Body of pancreas (tissue), 4 donors: Measurements from ENCODE around the gene TRIM42. TPM values are rescaled to one million over a fixed set of nuclear protein-coding genes. Genes with fewer than 3 reads are reported as not detected.

Source experiments
- ATAC-seq: fragments of 150-250 bp; one replicate; pipeline ENCODE4 v1.9.1; 2016
- DNase-seq, 4 donors: peaks; one replicate each; pipeline ENCODE4 v3.0.0-alpha.2; 2019
- H3K27ac ChIP-seq, 4 donors: fragments of 200-600 bp; sonication (generic); 1 replicate in 3 of 4; 2 replicates in 1 of 4; pipeline versions ENCODE4 v1.5.1 to v1.6.1; 2016 to 2019; ENCODE audit warnings: mild to moderate bottlenecking in 1 of 4, mixed read lengths in 1 of 4, moderate library complexity in 1 of 4
- H3K27me3 ChIP-seq, 2 donors: fragments of 200-600 bp; sonication (generic); one replicate each; pipeline ENCODE4 v1.6.0; 2016; ENCODE audit warnings: mild to moderate bottlenecking in 1 of 2
- H3K36me3 ChIP-seq, 2 donors: fragments of 200-600 bp; sonication (generic); replicated peaks in 1 of 2; 2 replicates each; pipeline ENCODE4 v1.5.1; 2016; ENCODE audit warnings: low read depth in 2 of 2; ENCODE audit not compliant: insufficient read depth in 1 of 2
- H3K4me1 ChIP-seq: fragments of 200-600 bp; sonication (generic); one replicate; pipeline ENCODE4 v1.6.0; 2016
- H3K4me3 ChIP-seq, 2 donors: fragments of 200-600 bp; sonication (generic); 1 replicate in 1 of 2; 2 replicates in 1 of 2; pipeline ENCODE4 v1.5.1; 2016 to 2019
- H3K9me3 ChIP-seq, 3 donors: fragments of 200-600 bp; sonication (generic); 1 replicate in 2 of 3; 2 replicates in 1 of 3; pipeline ENCODE4 v1.5.1; 2016
- CTCF ChIP-seq, 7 experiments: fragments of 450-650 bp in 4 of 7; fragments of 200-600 bp in 3 of 7; sonication (generic) in 3 of 7; IDR thresholded peaks; one replicate each; pipeline ENCODE4 v1.5.1; 2016 to 2019; ENCODE audit warnings: antibody characterized with exemption in 7 of 7
- POLR2A ChIP-seq, 3 donors: fragments of 450-650 bp; IDR thresholded peaks; one replicate each; pipeline ENCODE4 v1.6.1; 2016; ENCODE audit warnings: antibody characterized with exemption in 3 of 3, mild to moderate bottlenecking in 2 of 3
- WGBS, 2 donors: methylation state at CpG; one replicate each; pipeline ENCODE4 v1.1.5; 2017; 5-methylcytosine and 5-hydroxymethylcytosine counted together
- intact Hi-C: fragments of 100-400 bp; cut with DNase I; formaldehyde crosslinking; loops from one replicate; pipeline ENCODE4 v1.15.1; 2023
- total RNA-seq, 2 donors: library from RNA; depleted of rRNA; stranded (reverse); fragments of >200 nt; gene quantifications; one replicate each; pipeline ENCODE4 v1.1.0, GENCODE V29; 2016

TRIM42 gene
- total RNA-seq = not detected

GRCh38 chr3:140677764-140678163 is at the start of gene TRIM42:
Gene TRIM42 (plus strand): TSS chr3:140678064. CDS start chr3:140678230, 166 bp downstream.
- TF ChIP-seq CTCF (IDR thresholded peaks at IDR 0.05) (no peak), POLR2A (IDR thresholded peaks at IDR 0.05) (no peak)
- ATAC-seq (no peak), DNase-seq (no peak)
- WGBS, 2 donors = 61 to 87% methylated on average over 2 of the region's 2 CpGs
- Histone ChIP-seq H3K4me3 (no peak within 1 kb of the TSS), H3K27ac (no peak within 1 kb of the TSS), H3K36me3 (no peaks in the 10 kb centered on the region), H3K9me3 (no peaks in the 10 kb centered on the region), H3K27me3 (no peaks in the 10 kb centered on the region), H3K4me1 (no peaks in the 10 kb centered on the region)
- intact Hi-C loops = no loop called here

GRCh38 chr3:140628606-140629005 is 49.3 kb upstream of the TRIM42 start:
- no peak overlapping the region for H3K4me3 ChIP-seq
- ATAC-seq (no peak), DNase-seq (no peak)
- 40 to 62% methylated on average over 4 of the region's 4 CpGs for WGBS, 2 donors
- no peaks in the 10 kb centered on the region for H3K27me3 ChIP-seq
- no peaks in the 10 kb centered on the region for H3K9me3 ChIP-seq
- no peak overlapping the region for H3K27ac ChIP-seq
- no peaks in the 10 kb centered on the region for H3K4me1 ChIP-seq
- TF ChIP-seq CTCF (IDR thresholded peaks at IDR 0.05) = no peak
- no peak for TF ChIP-seq POLR2A (IDR thresholded peaks at IDR 0.05)
- intact Hi-C loops = no loop called here
- H3K36me3 ChIP-seq = no peaks in the 10 kb centered on the region

- Histone ChIP-seq H3K4me1 (no peaks in the 10 kb centered on the region), H3K4me3 (no peak overlapping the region), H3K9me3 (no peaks in the 10 kb centered on the region), H3K27ac (no peak overlapping the region), H3K27me3 (no peaks in the 10 kb centered on the region), H3K36me3 (no peaks in the 10 kb centered on the region)
- ATAC-seq = no peak
- WGBS, 2 donors = 55 to 65% methylated on average over 3 of the region's 3 CpGs
- intact Hi-C loops = no loop called here
- no peak for TF ChIP-seq CTCF (IDR thresholded peaks at IDR 0.05)
- no peak for TF ChIP-seq POLR2A (IDR thresholded peaks at IDR 0.05)
- DNase-seq = no peak
These were observed 48.3 kb upstream of the TRIM42 start for GRCh38 chr3:140629357-140630137.

GRCh38 chr3:140630366-140630765 is 47.5 kb upstream of the TRIM42 start:
- no peaks in the 10 kb centered on the region for H3K4me1 ChIP-seq
- DNase-seq (no peak), ATAC-seq (no peak)
- TF ChIP-seq CTCF (IDR thresholded peaks at IDR 0.05) (no peak), POLR2A (IDR thresholded peaks at IDR 0.05) (no peak)
- no peak overlapping the region for H3K27ac ChIP-seq
- 48 to 55% methylated on average over 5 of the region's 5 CpGs for WGBS, 2 donors
- H3K9me3 ChIP-seq = no peaks in the 10 kb centered on the region
- no peaks in the 10 kb centered on the region for H3K27me3 ChIP-seq
- intact Hi-C loops = no loop called here
- no peaks in the 10 kb centered on the region for H3K36me3 ChIP-seq
- no peak overlapping the region for H3K4me3 ChIP-seq

- Histone ChIP-seq H3K36me3 (no peaks in the 10 kb centered on the region), H3K27ac (no peak overlapping the region), H3K9me3 (no peaks in the 10 kb centered on the region), H3K27me3 (no peaks in the 10 kb centered on the region), H3K4me3 (no peak overlapping the region), H3K4me1 (no peaks in the 10 kb centered on the region)
- ATAC-seq (no peak), DNase-seq (no peak)
- TF ChIP-seq POLR2A (IDR thresholded peaks at IDR 0.05) (no peak), CTCF (IDR thresholded peaks at IDR 0.05) (no peak)
- intact Hi-C loops = no loop called here
These were observed 47.0 kb upstream of the TRIM42 start for GRCh38 chr3:140630866-140631265.
